Omental fat pad (tissue), 4 donors: Measurements from ENCODE around the gene MAPKAP1. TPM values are rescaled to one million over a fixed set of nuclear protein-coding genes. Genes with fewer than 3 reads are reported as not detected.

ENCODE experiments used
- ATAC-seq: fragments of 150-250 bp; one replicate; pipeline ENCODE4 v1.9.1; 2016; ENCODE audit warnings: mild to moderate bottlenecking, moderate library complexity; ENCODE audit not compliant: low FRiP score
- DNase-seq: peaks from one replicate; pipeline ENCODE4 v3.0.0-alpha.2; 2019; ENCODE audit warnings: low spot score
- small RNA-seq: library from RNA; depleted of rRNA; stranded (forward); fragments of <200 nt; gene quantifications from one replicate; pipeline ENCODE3, GENCODE V24; 2016
- total RNA-seq, 4 donors: library from RNA; depleted of rRNA; stranded (reverse); fragments of >200 nt; gene quantifications; one replicate each; pipeline ENCODE4 v1.1.0, GENCODE V29; 2016
- TF ChIP-seq, protein P1 (sequence below), 3 donors: fragments of 450-650 bp; IDR thresholded peaks; one replicate each; pipeline ENCODE4 v1.5.1; 2016 to 2017; ENCODE audit warnings: antibody characterized with exemption in 3 of 3, mild to moderate bottlenecking in 3 of 3, moderate library complexity in 2 of 3

The MAPKAP1 gene
- total RNA-seq, 4 donors from 2014 or later: 60.0 to 78.0 (median 72.9) TPM

DNA sequence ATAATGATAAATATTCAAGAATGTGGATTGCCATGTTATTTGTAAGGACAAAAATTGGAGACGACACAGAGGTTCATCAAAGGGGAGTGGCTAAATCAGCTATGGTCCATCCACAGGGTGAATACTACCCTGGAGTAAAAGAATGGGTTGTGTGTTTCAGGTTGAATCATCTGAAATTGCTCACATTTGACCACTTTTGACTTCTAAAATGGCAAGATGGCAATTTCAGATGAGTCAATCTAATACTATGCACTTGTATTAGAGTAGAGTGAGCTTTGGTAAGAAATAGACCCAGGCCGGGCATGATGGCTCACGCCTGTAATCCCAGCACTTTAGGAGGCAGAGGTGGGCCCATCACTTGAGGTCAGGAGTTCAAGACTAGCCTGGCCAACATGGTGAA lies 313.6 kb downstream of the MAPKAP1 start:
- no peak for DNase-seq
- no peak for ATAC-seq
- TF ChIP-seq, protein P1, sequence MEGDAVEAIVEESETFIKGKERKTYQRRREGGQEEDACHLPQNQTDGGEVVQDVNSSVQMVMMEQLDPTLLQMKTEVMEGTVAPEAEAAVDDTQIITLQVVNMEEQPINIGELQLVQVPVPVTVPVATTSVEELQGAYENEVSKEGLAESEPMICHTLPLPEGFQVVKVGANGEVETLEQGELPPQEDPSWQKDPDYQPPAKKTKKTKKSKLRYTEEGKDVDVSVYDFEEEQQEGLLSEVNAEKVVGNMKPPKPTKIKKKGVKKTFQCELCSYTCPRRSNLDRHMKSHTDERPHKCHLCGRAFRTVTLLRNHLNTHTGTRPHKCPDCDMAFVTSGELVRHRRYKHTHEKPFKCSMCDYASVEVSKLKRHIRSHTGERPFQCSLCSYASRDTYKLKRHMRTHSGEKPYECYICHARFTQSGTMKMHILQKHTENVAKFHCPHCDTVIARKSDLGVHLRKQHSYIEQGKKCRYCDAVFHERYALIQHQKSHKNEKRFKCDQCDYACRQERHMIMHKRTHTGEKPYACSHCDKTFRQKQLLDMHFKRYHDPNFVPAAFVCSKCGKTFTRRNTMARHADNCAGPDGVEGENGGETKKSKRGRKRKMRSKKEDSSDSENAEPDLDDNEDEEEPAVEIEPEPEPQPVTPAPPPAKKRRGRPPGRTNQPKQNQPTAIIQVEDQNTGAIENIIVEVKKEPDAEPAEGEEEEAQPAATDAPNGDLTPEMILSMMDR (IDR thresholded peaks at IDR 0.05): no peak

DNA sequence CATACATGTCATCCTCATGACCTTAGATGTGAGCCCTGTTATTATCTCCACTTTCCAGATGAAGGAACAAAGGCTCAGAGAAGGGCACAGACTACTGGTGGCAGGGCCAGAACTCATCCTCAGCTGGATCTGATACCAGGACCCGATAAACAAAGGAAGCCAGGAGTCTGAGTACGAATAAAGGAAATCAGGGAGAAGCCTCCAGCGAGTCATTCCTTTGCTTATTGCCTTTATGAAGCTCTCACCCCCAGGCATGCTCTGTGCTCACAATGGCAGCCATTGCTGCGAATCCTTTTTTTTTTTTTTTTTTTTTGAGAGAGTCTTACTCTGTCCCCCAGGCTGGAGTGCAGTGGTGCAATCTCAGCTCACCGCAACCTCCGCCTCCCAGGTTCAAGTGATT lies 315.3 kb downstream of the MAPKAP1 start:
- no peak for ATAC-seq
- TF ChIP-seq, protein P1 (IDR thresholded peaks at IDR 0.05): no peak

DNA sequence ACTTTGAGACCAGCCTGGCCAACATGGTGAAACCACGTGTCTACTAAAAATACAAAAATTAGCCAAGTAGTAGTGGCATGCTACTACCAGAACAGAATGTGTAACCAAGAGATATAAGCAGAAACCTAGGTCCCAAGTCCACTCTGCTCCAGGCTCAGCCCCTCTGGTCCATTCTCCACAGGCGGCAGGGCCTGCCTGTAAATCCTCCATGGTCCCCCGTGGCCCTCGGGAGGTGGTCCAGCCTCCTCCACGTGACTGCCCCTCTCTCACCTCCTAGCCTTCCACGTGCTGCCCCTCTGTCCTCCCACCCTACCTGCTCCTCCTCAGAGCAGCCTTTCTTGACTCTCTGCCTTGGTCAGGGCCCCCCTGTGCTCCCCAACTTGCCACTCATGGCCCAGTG lies 318.0 kb downstream of the MAPKAP1 start:
- ATAC-seq: no peak
- TF ChIP-seq, protein P1 (IDR thresholded peaks at IDR 0.05): no peak
- DNase-seq: no peak

More for the DNA sequence above, 315.3 kb downstream of the MAPKAP1 start:
- DNase-seq: no peak

DNA sequence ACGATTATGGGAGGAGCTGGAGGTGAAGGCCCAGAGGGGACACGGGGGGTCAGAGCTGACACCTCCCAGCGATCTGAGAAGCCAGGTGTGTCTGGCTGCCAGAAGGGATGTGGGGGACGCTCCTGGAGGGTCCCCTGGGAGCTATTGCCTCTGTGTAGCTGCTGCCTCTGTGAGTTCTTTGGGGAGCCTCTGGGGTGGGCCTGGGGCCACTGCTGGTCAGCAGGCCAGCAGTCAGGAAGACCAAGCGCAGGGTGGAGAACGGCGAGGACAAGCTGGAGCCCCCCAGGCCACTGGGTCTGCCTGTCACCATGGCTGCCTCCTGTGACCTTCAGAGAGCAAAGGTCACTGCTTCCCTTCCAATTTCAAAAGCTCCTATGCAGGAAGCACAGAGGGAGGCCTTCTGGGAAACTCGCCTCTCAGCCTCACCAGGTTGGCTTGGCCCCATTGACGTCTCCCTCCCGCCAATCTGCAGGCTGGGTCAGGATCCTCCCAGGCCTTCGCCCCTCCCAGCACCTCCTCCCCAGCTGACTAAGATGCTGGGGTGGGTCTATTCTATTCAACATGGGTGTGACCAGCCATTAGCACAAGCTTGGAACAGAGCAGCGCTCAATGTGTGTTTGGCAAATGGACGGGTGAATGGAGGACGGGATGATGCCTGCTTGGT lies 319.0 kb downstream of the MAPKAP1 start:
- DNase-seq: no peak
- no peak for ATAC-seq
- TF ChIP-seq, protein P1 (IDR thresholded peaks at IDR 0.05): no peak

Small RNAs within 50 kb of the gene (small RNA-seq; reads per million reads assigned to genes)
- gene RF00017: not detected

Other genes with a start within 250 kb of the MAPKAP1 start
- gene PBX3, start 40.2 kb upstream of the MAPKAP1 start, total RNA-seq: 10 to 100 TPM; 19.3 to 41.3 (median 25.1) TPM